Suprapubic skin (tissue), 4 donors: ENCODE measurements around the gene NRP2. TPM values are rescaled to one million over a fixed set of nuclear protein-coding genes. Genes with fewer than 3 reads are reported as not detected.

Experiments
- DNase-seq, 2 donors: peaks; one replicate each; pipeline ENCODE4 v3.0.0-alpha.2; 2019; ENCODE audit warnings: low spot score in 2 of 2
- H3K27ac ChIP-seq: fragments of 200-600 bp; sonication (generic); one replicate; pipeline ENCODE4 v1.5.1; 2019
- H3K27me3 ChIP-seq: fragments of 200-600 bp; sonication (generic); one replicate; pipeline ENCODE4 v1.5.1; 2019
- H3K36me3 ChIP-seq: fragments of 200-600 bp; sonication (generic); one replicate; pipeline ENCODE4 v1.5.1; 2019
- H3K4me1 ChIP-seq: fragments of 200-600 bp; sonication (generic); one replicate; pipeline ENCODE4 v1.5.1; 2019
- H3K4me3 ChIP-seq: fragments of 200-600 bp; sonication (generic); one replicate; pipeline ENCODE4 v1.5.1; 2019; ENCODE audit warnings: mild to moderate bottlenecking
- H3K9me3 ChIP-seq: fragments of 200-600 bp; sonication (generic); one replicate; pipeline ENCODE4 v1.5.1; 2019
- CTCF ChIP-seq, 2 donors: fragments of 200-600 bp in 1 of 2; fragments of 450-650 bp in 1 of 2; sonication (generic) in 1 of 2; IDR thresholded peaks; one replicate each; pipeline ENCODE4 v1.5.1; 2016 to 2019; ENCODE audit warnings: antibody characterized with exemption in 2 of 2, mild to moderate bottlenecking in 1 of 2, moderate library complexity in 1 of 2
- EP300 ChIP-seq: sonication (generic); formaldehyde crosslinking; IDR thresholded peaks from one replicate; pipeline ENCODE4 v1.6.1; 2017; ENCODE audit warnings: antibody characterized with exemption
- POLR2A ChIP-seq, 2 donors: fragments of 450-650 bp; IDR thresholded peaks; one replicate each; pipeline ENCODE4 v1.6.1; 2017; ENCODE audit warnings: antibody characterized with exemption in 2 of 2, mild to moderate bottlenecking in 2 of 2, moderate library complexity in 2 of 2
- POLR2AphosphoS5 ChIP-seq, 3 donors: sonication (generic); formaldehyde crosslinking; IDR thresholded peaks; one replicate each; pipeline ENCODE4 v1.6.1; 2017; ENCODE audit warnings: antibody characterized with exemption in 3 of 3
- WGBS: methylation state at CpG from one replicate; pipeline ENCODE4 v1.1.5; 2018; 5-methylcytosine and 5-hydroxymethylcytosine counted together
- total RNA-seq, 4 donors: library from RNA; depleted of rRNA; stranded (reverse); fragments of >200 nt; gene quantifications; one replicate each; pipeline ENCODE4 v1.1.0, GENCODE V29; 2016

The NRP2 gene
- total RNA-seq, 4 donors from 2014 or later: 3.4 to 8.9 (median 6.6) TPM

- H3K27ac ChIP-seq: no peak overlapping the region
- WGBS: 73% methylated on average over 4 of the region's 4 CpGs
- H3K4me3 ChIP-seq: no peak overlapping the region
- H3K36me3 ChIP-seq: no peaks in the 10 kb centered on the region
- DNase-seq: no peak
- no peak for TF ChIP-seq CTCF (IDR thresholded peaks at IDR 0.05)
- TF ChIP-seq POLR2A (IDR thresholded peaks at IDR 0.05): no peak
- TF ChIP-seq POLR2AphosphoS5 (IDR thresholded peaks at IDR 0.05): no peak
- TF ChIP-seq EP300: no peak
- H3K4me1 ChIP-seq: peaks cover 30% of the 10 kb centered on the region
- no peaks in the 10 kb centered on the region for H3K9me3 ChIP-seq
- H3K27me3 ChIP-seq: peaks cover 14% of the 10 kb centered on the region
These were observed 6.3 kb downstream of the NRP2 start for GRCh38 chr2:205688417-205689200.

GRCh38 chr2:205689820-205690219, 7.5 kb downstream of the NRP2 start:
- TF ChIP-seq CTCF (IDR thresholded peaks at IDR 0.05) (no peak), EP300 (no peak), POLR2A (IDR thresholded peaks at IDR 0.05) (no peak), POLR2AphosphoS5 (IDR thresholded peaks at IDR 0.05) (no peak)
- peaks cover 8% of the 10 kb centered on the region for H3K27me3 ChIP-seq
- H3K27ac ChIP-seq: no peak overlapping the region
- H3K4me3 ChIP-seq: no peak overlapping the region
- 94% methylated on average over 9 of the region's 9 CpGs for WGBS
- peaks cover 24% of the 10 kb centered on the region for H3K4me1 ChIP-seq
- no peaks in the 10 kb centered on the region for H3K36me3 ChIP-seq
- H3K9me3 ChIP-seq: no peaks in the 10 kb centered on the region
- no peak for DNase-seq

GRCh38 chr2:205692104-205692503, 9.8 kb downstream of the NRP2 start:
- Histone ChIP-seq H3K4me1 (peaks cover 3% of the 10 kb centered on the region), H3K9me3 (no peaks in the 10 kb centered on the region), H3K27ac (no peak overlapping the region), H3K4me3 (no peak overlapping the region), H3K36me3 (no peaks in the 10 kb centered on the region), H3K27me3 (no peaks in the 10 kb centered on the region)
- TF ChIP-seq EP300 (no peak), CTCF (IDR thresholded peaks at IDR 0.05) (no peak), POLR2AphosphoS5 (IDR thresholded peaks at IDR 0.05) (no peak), POLR2A (IDR thresholded peaks at IDR 0.05) (no peak)
- no peak for DNase-seq
- WGBS: 73% methylated on average over 3 of the region's 3 CpGs

GRCh38 chr2:205694256-205694655, 12.0 kb downstream of the NRP2 start:
- 84% methylated on average over 2 of the region's 2 CpGs for WGBS
- H3K4me1 ChIP-seq: no peaks in the 10 kb centered on the region
- no peak for DNase-seq
- no peak overlapping the region for H3K4me3 ChIP-seq
- no peak overlapping the region for H3K27ac ChIP-seq
- H3K36me3 ChIP-seq: no peaks in the 10 kb centered on the region
- no peaks in the 10 kb centered on the region for H3K27me3 ChIP-seq
- no peaks in the 10 kb centered on the region for H3K9me3 ChIP-seq
- TF ChIP-seq POLR2AphosphoS5 (IDR thresholded peaks at IDR 0.05) (no peak), EP300 (no peak), CTCF (IDR thresholded peaks at IDR 0.05) (no peak), POLR2A (IDR thresholded peaks at IDR 0.05) (no peak)

GRCh38 chr2:205695460-205695991, 13.2 kb downstream of the NRP2 start:
- DNase-seq: no peak
- no peak overlapping the region for H3K4me3 ChIP-seq
- 83% methylated on average over 3 of the region's 3 CpGs for WGBS
- no peaks in the 10 kb centered on the region for H3K9me3 ChIP-seq
- no peak for TF ChIP-seq POLR2AphosphoS5 (IDR thresholded peaks at IDR 0.05)
- H3K27me3 ChIP-seq: no peaks in the 10 kb centered on the region
- H3K36me3 ChIP-seq: no peaks in the 10 kb centered on the region
- no peaks in the 10 kb centered on the region for H3K4me1 ChIP-seq
- H3K27ac ChIP-seq: no peak overlapping the region
